Fibroblast of the aortic adventitia (primary cell): ENCODE measurements around the gene AGMAT. TPM values are rescaled to one million over a fixed set of nuclear protein-coding genes. Genes with fewer than 3 reads are reported as not detected.

Experiments
- DNase-seq: peaks from one replicate; pipeline ENCODE4 v3.0.0-alpha.2; 2010; ENCODE audit warnings: low read depth
- H3K4me3 ChIP-seq: 2 replicates; pipeline ENCODE4 v1.5.1; 2011; ENCODE audit warnings: low read depth, mild to moderate bottlenecking, control low read depth, low read length, moderate library complexity
- CTCF ChIP-seq: IDR thresholded peaks from 2 replicates; pipeline ENCODE4 v1.5.1; 2011; ENCODE audit warnings: mild to moderate bottlenecking, low read length, control low read depth, inconsistent platforms; ENCODE audit not compliant: insufficient read depth
- total RNA-seq: library from RNA; depleted of rRNA; stranded (reverse); fragments of >200 nt; gene quantifications from 2 replicates; pipeline ENCODE4 v1.2.3, GENCODE V29; 2012; ENCODE audit warnings: low replicate concordance

The AGMAT gene
- total RNA-seq, 1 donor, result 1.4 TPM

GRCh38 chr1:15625056-15625917, 40.4 kb upstream of the AGMAT start:
- no peak for DNase-seq
- TF ChIP-seq CTCF, result no peak
- H3K4me3 ChIP-seq, result no peak overlapping the region

- no peak for TF ChIP-seq CTCF
- no peak for DNase-seq
- H3K4me3 ChIP-seq, result no peak overlapping the region
Observed at GRCh38 chr1:15624133-15624714, 39.4 kb upstream of the AGMAT start.

- no peak for TF ChIP-seq CTCF
- no peak for DNase-seq
Observed at GRCh38 chr1:15623435-15623834, 38.6 kb upstream of the AGMAT start.

GRCh38 chr1:15622712-15623373, 38.0 kb upstream of the AGMAT start:
- no peak for DNase-seq
- TF ChIP-seq CTCF, result no peak
- no peak overlapping the region for H3K4me3 ChIP-seq

More at GRCh38 chr1:15623435-15623834, 38.6 kb upstream of the AGMAT start:
- H3K4me3 ChIP-seq, result no peak overlapping the region

- TF ChIP-seq CTCF, result no peak
- H3K4me3 ChIP-seq, result no peak overlapping the region
- no peak for DNase-seq
Observed at GRCh38 chr1:15621975-15622374, 37.1 kb upstream of the AGMAT start.

- TF ChIP-seq CTCF, result no peak
- no peak overlapping the region for H3K4me3 ChIP-seq
- no peak for DNase-seq
Observed at GRCh38 chr1:15620902-15621682, 36.2 kb upstream of the AGMAT start.
